HL-60 (cell line): ENCODE results near the gene CEP164.

Experiments
- CTCF ChIP-seq: IDR thresholded peaks from one replicate; pipeline ENCODE4 v1.5.1; 2011; ENCODE audit warnings: low read length, control low read depth, inconsistent platforms; ENCODE audit not compliant: insufficient read depth
- GABPA ChIP-seq: IDR thresholded peaks from 2 replicates; pipeline ENCODE4 v1.6.1; 2012; ENCODE audit warnings: low read depth
- POLR2AphosphoS5 ChIP-seq: IDR thresholded peaks from 2 replicates; pipeline ENCODE4 v1.6.1; 2012; ENCODE audit warnings: low read depth
- REST ChIP-seq: IDR thresholded peaks from 2 replicates; pipeline ENCODE4 v1.6.1; 2012; ENCODE audit warnings: low read depth; ENCODE audit not compliant: insufficient replicate concordance
- SPI1 ChIP-seq: IDR thresholded peaks from 2 replicates; pipeline ENCODE4 v1.6.1; 2012; ENCODE audit warnings: low read depth, mild to moderate bottlenecking, borderline replicate concordance

GRCh38 chr11:117332843-117333242 lies 5.2 kb downstream of the CEP164 start:
- TF ChIP-seq CTCF (no peak), REST (no peak), POLR2AphosphoS5 (no peak), GABPA (no peak), SPI1 (no peak)
